HG02973 (cell line): Measurements from ENCODE around the gene FGR.

Experiments
- ATAC-seq: cut with Tn5 transposase; IDR thresholded peaks from one replicate; pipeline ENCODE4 v1.9.1; 2021; ENCODE audit warnings: moderate library complexity; ENCODE audit not compliant: unreplicated experiment

The FGR gene

DNA sequence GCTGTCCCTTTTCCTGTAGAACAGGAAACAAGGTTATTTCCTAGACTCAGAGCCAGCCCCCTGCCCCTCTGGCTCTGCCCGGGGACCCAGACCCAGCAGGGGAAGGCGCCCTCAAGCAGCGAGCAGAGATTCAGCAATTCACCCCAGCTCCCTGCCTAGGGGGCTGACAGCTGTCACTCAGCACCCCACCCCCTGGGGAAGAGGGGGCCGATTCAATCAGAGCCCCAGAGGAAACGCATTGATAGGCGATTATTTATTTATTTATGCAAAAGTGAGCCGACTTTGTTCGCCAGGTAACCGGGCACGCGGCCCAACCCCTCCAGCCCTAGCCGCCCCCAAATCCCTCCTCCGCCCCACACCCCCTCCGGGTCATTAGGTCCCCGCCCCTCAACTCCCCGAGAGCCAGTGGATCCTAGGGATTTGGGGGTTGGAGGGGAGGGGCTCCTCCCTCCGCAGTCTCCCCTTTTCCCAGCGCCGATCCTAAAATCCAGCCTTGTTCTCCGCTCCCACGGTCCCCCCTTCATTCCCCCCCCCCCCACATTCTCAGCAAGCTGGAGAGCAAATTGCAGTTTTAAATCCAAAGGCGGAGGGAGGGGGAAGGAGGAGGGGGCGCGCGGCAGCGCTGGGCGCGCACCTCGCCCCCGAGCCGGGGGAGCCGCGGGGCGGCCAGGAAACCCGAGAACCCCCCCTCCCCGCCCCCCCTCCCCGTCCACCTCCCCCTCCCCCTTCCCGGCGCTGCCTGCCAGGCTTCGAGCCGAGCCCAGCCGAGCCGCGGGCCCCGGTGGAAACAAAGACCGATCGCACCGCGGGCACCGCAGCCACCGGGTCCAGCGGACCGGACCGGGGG lies 32.3 kb downstream of the FGR start:
- no peak for ATAC-seq

GRCh38 chr1:27601771-27602461 lies 33.1 kb downstream of the FGR start:
- no peak for ATAC-seq

DNA sequence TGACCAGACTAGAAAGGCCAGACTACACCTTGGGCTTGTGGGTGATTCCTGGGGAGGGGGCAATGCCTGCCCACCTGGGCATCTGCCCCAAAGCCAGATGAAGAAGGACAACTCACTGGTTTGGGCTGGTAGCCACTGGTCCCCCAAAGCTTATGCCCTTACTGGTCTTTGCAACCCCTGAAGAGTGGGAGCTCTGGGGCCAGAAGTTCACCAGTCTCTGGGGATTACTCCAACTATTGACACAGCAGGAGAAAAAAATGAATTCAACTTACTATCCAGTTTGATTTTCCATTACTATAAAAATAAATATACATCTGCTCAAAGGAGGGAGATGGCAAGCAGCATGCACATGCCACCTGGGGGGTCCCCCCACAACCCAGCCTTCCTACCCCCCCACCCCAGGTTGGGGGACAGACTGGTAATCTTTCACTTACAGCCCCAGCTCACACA lies 33.6 kb downstream of the FGR start:
- no peak for ATAC-seq

DNA sequence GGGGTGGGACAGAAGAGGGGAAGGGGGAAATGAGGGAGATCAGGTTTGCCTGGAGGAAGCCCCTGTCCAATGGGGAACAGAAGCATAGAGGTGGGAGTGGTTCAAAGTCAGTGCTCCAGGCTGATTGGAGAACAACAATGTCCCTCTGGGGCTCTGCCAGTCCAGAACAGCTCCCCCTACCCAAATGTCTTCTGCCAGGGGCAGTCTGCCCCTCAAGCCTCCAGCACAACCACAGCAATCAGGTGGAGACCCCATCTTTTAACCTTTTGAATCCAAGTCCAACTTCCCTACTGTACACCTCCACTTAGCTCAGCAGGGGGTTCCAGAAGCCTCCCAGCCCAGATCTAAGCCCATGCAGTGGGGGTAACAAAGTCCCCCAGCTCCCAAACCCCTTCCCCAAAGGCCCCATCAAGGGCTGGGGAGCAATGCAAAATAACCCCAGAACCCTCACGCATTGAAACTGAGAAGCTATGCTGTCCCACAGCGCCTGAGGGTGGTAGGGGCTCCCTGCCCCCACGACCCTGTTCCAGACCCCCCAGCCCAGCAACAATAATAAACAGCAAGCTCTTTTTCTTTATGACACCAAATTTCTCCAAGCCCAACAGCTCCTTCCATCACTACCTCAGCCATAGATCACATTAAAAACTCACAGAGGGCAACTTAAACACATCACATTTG lies 34.3 kb downstream of the FGR start:
- no peak for ATAC-seq

DNA sequence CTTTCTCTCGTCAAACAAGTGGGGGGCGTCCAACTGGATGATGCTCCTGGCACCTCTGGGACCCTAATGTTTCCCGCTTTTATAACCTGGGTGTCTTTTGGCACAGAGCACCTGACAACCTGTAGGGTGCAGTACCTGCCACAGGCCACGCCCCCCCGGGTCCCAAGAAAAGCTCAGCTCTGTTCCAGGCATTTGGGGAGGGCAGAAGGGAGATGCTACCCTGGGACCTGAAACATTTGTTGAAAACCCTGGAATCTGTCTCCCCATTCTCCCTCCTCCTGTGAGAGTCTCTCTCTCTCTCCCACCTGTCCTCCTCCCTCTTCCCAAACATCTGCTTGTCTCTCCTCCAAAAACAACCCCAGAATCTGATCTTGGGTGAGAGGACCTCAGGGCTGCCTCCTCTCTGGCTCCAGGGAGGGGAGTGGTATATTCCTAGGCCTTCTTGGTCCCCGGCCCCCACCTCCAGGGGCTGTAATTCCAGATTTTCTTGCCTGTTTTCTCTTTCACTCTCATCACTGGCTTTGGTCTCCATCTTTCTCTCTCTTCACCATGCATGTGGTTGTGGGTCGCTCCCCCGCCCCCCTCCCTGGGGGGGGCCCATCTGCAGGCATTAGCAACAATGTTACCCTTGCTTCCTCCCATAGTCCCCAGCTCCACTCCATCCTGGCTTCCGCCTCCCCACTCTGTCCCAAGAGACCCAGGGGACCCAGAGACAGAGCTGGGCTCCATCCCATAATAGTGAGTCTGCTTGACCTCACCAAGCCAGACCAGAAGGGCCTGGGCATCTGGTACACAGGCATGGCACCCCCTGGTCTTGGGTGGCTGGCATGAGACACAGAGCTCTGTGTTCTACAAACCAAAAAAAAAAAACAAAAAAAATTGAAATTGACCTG lies 35.1 kb downstream of the FGR start:
- no peak for ATAC-seq

- no peak for ATAC-seq
Measured at GRCh38 chr1:27598902-27599528, 36.0 kb downstream of the FGR start.

DNA sequence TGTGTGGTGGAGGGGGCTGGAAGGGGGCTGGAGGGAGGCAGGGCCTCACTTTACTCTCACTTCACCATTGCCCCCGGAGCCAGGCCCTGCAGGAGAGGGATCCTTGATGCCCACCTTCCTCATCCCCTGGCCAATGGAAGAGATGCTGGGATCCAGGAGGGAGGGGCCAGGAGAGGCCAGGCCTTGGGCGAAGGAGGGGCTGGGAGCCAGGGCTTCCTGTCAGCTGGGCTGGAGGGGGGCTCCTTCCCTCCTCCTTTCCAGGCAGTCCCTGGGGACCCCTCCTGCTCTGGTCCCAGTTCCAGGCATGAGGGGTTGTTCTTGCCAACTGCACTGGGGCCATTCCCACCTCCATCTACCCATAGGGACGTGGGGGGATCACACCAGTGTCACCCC lies 36.7 kb downstream of the FGR start:
- no peak for ATAC-seq

- ATAC-seq = no peak
Measured at GRCh38 chr1:27597516-27598294, 37.3 kb downstream of the FGR start.

- ATAC-seq = no peak
Measured at GRCh38 chr1:27596986-27597385, 38.0 kb downstream of the FGR start.

GRCh38 chr1:27596261-27596660 lies 38.7 kb downstream of the FGR start:
- no peak for ATAC-seq

DNA sequence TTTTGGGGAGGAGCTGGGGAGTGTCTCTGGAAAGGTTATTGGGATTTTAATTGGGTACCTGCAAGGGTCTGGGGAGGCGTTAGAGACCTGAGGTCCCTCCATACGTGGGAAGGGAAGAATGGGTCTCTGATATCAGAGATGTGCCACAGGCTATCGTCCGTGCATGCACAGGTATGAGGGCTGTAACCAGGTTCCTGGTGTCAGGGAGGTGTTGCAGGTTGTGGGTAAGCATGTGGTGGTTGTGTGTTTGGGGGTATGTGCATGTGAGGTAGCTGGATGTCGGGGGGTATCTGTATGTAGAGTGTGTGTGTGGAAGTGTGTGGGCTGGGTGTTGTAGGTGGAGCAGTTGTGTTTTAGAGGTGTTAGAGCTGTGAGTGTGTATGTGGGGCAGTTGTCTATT lies 39.4 kb downstream of the FGR start:
- ATAC-seq = no peak

- no peak for ATAC-seq
Measured at GRCh38 chr1:27594564-27595510, 40.1 kb downstream of the FGR start.

DNA sequence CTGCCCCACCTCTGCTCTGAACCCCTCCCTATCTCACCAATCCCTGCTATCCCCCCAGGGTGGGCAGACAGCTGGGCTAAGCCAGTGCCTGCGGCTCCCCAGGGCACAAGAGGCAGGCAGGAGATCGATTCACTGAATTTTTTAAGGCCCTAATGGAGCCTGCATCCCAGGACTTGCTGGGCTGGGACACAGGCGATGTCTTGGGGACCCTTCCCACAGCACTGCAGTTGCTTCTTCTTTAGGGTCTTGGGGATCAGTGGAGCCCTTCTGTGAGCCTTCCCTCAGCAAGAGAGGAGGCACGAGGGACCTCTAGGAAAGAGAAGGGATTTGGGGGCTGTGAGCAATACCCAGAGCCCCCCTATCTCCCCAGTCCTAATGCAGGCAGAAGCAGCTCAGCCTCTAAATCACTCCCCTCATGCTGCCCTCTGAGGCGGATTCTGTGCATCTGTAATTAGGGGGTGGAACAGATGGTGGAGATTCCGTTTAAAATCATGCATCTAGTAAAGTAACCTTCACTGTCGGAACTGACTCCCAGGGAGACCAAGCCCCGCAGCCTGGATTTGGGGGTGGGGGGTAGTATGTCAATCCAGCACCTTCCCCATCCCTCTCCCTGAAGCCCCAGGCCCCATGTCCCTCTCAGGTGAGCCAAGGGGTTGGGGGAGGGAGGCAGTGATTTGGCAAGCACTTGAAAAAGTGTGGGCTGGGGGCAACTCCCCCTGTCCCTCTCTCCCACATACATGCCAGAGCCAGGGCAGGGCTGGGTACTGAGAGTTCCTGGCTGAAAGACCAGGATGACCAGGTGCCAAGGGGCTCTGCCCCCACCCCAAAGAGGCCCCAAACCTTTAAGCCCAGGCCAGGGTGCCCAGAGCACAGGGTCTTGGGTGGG lies 41.1 kb downstream of the FGR start:
- no peak for ATAC-seq

DNA sequence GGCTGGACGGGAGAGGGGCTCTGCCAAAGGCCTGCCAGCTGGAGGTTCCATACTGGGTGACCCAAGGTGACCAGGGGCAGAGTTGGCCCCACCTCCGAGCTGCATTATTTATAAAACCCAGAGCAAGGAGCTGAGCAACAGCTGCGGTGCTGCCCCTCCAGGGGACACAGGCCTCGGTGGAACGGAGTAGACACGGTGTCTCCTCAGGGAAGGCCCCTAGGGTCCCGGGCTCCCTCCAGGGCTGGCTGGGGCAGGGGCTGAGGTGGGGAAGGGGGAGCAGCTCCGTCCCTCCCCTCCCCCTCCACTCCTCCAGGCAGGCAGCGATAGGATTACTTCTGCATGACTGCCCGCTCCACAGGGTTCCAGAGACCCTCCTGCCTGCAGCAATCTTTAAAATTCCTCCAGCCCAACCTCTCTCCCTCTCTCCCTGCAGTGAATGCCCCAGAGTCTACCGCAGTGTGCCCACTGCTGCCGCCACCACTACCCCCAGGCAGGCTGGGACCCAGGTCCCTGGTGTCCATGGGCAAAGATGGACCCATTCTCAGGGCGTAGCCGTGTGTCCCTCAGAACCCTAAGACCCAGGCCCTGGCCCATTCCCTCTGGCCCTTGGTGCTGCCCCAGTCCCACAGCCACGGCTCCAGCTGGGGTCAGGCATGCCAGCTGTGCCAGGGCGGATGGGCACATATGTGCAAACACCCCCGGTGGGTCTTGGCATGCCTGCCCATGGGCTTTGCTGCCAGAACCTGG lies 41.9 kb downstream of the FGR start:
- ATAC-seq = no peak

DNA sequence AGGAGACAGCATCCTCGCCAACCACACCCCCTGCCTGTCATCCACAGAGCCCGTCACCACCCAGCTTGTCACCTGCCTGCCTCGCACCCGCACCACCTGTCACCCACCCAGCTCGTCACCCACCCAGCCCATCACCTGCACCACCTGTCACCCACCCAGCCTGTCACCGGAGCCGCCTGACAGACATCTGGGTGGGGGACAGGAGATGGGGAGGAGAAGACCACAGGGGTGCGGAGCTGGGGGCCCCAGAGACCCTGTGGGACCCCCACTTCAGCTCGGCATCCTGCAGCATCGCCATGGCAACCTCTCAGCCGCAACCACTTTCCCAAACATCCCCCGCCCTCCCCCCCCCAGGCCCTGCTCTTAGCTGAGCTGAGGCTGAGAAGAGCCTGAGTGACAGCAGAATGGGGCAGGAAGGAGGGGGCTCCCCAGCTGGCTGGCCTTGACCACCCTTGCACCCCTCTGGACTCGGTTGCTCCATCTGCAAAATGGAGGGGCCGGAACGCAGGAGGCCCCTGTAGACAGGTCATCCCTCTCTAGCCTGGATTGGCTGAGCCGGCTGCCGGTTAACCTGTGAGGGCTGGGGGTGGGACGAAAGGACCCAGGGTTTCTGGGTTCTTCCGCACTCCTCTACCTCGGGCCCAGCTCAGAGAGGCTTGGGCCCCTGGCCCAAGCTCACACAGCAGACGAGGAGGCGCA lies 42.6 kb downstream of the FGR start:
- no peak for ATAC-seq

DNA sequence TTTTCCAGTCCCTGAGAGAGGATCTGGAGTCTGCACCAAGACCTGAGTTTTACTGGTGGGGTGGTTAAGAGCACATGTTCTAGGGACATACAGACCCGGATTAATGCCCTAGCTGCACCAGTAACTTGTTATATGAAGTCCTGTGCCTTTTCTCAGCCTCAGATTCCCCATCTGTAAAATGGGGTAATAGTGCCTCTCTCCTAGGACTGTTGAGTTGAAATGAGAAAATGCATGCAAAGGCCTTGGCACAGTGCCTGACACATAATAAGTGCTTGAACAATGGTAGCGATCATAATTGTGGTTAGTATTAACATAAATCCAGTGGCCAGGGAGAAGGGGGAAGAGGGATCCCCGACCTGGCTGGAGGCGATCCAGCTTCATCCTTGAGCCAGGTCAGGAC lies 43.4 kb downstream of the FGR start:
- ATAC-seq = no peak
